GM10248 (cell line): Measurements from ENCODE around the gene PDE11A.

Experiments used
- CTCF ChIA-PET: fragments of 300-600 bp; sonication (Branson Sonifier 250); formaldehyde crosslinking; extraction: SDS; loops from one replicate; lab custom pipeline; 2021; ENCODE audit warnings: antibody characterized with exemption; lab: Yijun Ruan, JAX
- POLR2A ChIA-PET: fragments of 350-650 bp; sonication (Branson Sonifier 250); formaldehyde crosslinking; extraction: SDS; loops from one replicate; lab custom pipeline; 2020; ENCODE audit warnings: antibody characterized with exemption; lab: Yijun Ruan, JAX
- DNase-seq: peaks from one replicate; pipeline ENCODE4 v3.0.0; 2012; ENCODE audit errors: extremely low spot score
- CTCF ChIP-seq: IDR thresholded peaks from 2 replicates; pipeline ENCODE4 v1.5.1; 2012; ENCODE audit warnings: mild to moderate bottlenecking, low read depth; ENCODE audit errors: extremely low read depth, missing control alignments, control extremely low read depth

PDE11A gene

GRCh38 chr2:178006710-178007109, 65.9 kb downstream of the PDE11A start:
- ChIA-PET POLR2A (no interaction called here), CTCF (no interaction called here)
- no peak for TF ChIP-seq CTCF
- no peak for DNase-seq

- DNase-seq: no peak
- ChIA-PET POLR2A (no interaction called here), CTCF (interaction anchor here (1.4 kb wide), 1 partner anchor 12 kb away, joined by 5 read pairs; no protein-coding TSS in a partner anchor)
- no peak for TF ChIP-seq CTCF
These were observed 66.8 kb downstream of the PDE11A start for GRCh38 chr2:178005756-178006155.

GRCh38 chr2:178002038-178002437, 70.5 kb downstream of the PDE11A start:
- ChIA-PET CTCF (interaction anchor here (1.0 to 1.2 kb wide), 2 partner anchors 17 to 32 kb away, joined by 4 read pairs; no protein-coding TSS in a partner anchor), POLR2A (no interaction called here)
- TF ChIP-seq CTCF: no peak
- no peak for DNase-seq

- ChIA-PET CTCF (no interaction called here), POLR2A (no interaction called here)
- no peak for DNase-seq
- no peak for TF ChIP-seq CTCF
These were observed 73.6 kb downstream of the PDE11A start for GRCh38 chr2:177998996-177999395.

GRCh38 chr2:177998006-177998405, 74.6 kb downstream of the PDE11A start:
- TF ChIP-seq CTCF: no peak
- ChIA-PET CTCF (no interaction called here), POLR2A (no interaction called here)
- DNase-seq: no peak

- DNase-seq: no peak
- CTCF ChIA-PET: interaction anchor here (1.0 to 3.0 kb wide), 4 partner anchors 8 to 22 kb away, joined by 3 to 21 read pairs (median 4); no protein-coding TSS in a partner anchor
- POLR2A ChIA-PET: no interaction called here
These were observed 79.6 kb downstream of the PDE11A start for GRCh38 chr2:177992992-177993391.

More at GRCh38 chr2:177992992-177993391, 79.6 kb downstream of the PDE11A start:
- TF ChIP-seq CTCF: no peak
